Measurements from ENCODE around the gene PTPRT.

PTPRT gene

GRCh38 chr20:42945234-42945994, 244.3 kb downstream of the PTPRT start:
- CTCF ChIA-PET, result no interaction called here
- TF ChIP-seq, protein P1, sequence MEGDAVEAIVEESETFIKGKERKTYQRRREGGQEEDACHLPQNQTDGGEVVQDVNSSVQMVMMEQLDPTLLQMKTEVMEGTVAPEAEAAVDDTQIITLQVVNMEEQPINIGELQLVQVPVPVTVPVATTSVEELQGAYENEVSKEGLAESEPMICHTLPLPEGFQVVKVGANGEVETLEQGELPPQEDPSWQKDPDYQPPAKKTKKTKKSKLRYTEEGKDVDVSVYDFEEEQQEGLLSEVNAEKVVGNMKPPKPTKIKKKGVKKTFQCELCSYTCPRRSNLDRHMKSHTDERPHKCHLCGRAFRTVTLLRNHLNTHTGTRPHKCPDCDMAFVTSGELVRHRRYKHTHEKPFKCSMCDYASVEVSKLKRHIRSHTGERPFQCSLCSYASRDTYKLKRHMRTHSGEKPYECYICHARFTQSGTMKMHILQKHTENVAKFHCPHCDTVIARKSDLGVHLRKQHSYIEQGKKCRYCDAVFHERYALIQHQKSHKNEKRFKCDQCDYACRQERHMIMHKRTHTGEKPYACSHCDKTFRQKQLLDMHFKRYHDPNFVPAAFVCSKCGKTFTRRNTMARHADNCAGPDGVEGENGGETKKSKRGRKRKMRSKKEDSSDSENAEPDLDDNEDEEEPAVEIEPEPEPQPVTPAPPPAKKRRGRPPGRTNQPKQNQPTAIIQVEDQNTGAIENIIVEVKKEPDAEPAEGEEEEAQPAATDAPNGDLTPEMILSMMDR (IDR thresholded peaks at IDR 0.05; ENCODE audit: control extremely low read depth, extremely low read depth, low read depth, missing control alignments), result no peak
- POLR2A ChIA-PET, result no interaction called here
- no peak for DNase-seq (ENCODE audit: extremely low spot score)

GRCh38 chr20:42941629-42942028, 248.1 kb downstream of the PTPRT start:
- ChIA-PET CTCF (no interaction called here), POLR2A (no interaction called here)
- TF ChIP-seq, protein P1 (IDR thresholded peaks at IDR 0.05; ENCODE audit: control extremely low read depth, extremely low read depth, low read depth, missing control alignments), result no peak
- no peak for DNase-seq (ENCODE audit: extremely low spot score)

DNA sequence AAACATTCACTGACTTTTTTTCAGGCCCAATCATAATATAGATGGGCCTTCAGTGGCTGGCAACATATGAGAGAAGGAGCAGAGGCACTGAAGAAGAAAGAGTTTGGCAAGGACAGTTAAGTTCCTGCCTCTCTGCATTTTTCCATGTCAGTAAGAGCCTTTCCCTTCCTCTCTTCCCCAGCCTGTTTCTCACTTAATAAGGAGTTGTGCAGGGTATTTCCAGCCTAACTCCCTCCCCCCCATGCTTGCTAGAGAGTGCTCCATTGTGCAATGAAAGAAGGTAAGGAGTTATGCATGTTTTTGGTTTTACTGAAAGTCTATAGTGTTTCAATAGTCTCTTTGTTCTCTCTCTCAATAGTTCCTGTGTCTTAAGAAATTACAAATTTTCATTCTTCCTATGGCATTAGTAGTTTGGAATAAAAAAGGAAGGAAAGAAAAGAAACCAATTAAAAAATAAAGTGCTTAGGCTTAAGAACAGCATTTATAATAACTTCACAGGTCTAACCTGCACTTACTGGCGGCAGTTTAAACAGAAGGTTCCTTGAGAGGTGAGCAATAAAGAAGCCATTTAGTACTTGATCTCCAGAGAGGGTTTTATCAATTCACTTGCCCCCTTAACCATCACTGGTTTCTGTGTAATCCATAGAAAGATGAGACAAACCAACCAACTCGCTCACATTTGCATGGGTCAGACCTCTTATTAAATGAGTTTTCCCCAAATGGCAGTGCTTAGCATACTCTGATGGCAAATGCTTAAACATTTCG, 251.1 kb downstream of the PTPRT start:
- TF ChIP-seq, protein P1 (IDR thresholded peaks at IDR 0.05; ENCODE audit: control extremely low read depth, extremely low read depth, low read depth, missing control alignments), result no peak
- POLR2A ChIA-PET, result no interaction called here
- DNase-seq (ENCODE audit: extremely low spot score), result no peak
- CTCF ChIA-PET, result no interaction called here

DNA sequence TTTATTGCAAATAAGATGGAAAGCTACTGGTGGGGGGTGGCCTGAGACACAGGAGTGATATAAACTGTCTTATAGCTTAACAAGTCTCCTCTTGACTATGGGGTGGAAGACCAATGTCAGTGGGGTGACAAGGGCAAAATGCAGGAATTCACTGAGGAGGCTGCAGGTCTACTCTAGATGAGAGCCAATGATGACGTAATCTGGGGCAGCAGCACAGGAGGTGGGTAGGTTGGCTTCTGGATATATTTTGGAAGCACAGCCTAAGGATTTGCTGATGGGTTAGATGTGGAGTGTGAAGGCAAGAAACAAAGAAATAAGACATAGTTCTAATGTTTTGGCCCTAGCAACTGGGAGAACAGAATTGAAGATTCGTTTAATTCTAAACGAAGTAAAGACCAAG, 253.2 kb downstream of the PTPRT start:
- no peak for DNase-seq (ENCODE audit: extremely low spot score)
- TF ChIP-seq, protein P1 (IDR thresholded peaks at IDR 0.05; ENCODE audit: control extremely low read depth, extremely low read depth, low read depth, missing control alignments), result no peak
- ChIA-PET POLR2A (no interaction called here), CTCF (interaction anchor here (0.9 to 1.0 kb wide), 2 partner anchors 17 to 339 kb away, joined by 3 read pairs; no protein-coding TSS in a partner anchor)

DNA sequence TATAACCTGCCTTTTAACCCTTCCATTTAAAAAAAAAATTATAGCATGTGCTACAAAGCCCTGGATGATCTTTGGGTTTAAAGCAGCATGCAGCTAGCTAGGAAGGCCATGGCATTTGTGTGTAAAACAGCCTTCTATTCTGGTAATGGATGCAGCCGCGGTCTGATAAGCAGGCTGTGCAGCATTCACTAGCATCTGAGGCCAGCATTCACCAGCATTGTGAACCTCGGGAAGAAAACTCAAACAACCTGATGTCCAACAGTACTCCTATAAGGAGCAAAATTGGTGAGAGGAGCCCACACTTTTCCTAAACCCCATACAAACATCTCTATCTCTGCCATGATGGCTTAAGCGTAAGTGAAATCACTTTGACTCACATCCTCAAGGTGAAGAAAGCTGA, 265.5 kb downstream of the PTPRT start:
- TF ChIP-seq, protein P1 (IDR thresholded peaks at IDR 0.05; ENCODE audit: control extremely low read depth, extremely low read depth, low read depth, missing control alignments), result no peak
- DNase-seq (ENCODE audit: extremely low spot score), result no peak
- ChIA-PET POLR2A (no interaction called here), CTCF (no interaction called here)

DNA sequence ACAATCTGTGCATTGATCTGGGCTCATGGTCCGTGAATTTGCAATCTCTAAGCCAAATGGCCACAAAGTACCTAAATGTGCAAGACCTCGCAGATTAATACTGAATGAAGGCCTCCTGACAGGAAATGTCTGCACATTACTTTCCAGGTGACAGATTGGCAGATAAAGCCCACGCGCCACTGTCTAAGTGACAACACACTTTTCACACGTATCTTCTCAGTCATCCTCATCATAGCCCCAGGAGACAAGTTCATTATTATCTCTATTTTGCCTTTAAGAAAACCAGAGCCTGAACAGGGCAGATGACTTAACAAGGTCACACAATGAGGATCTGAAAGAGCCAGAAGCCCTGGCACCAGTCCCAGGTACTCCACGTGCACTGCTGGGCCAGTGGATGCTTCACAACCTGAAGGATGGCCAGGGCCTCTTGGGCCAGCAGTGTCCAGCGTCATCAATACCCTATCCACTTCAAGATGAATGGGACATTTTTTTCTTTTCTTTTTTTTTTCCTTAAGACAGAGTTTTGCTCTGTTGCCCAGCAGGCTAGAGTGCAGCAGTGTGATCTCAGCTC, 266.3 kb downstream of the PTPRT start:
- no peak for DNase-seq (ENCODE audit: extremely low spot score)
- CTCF ChIA-PET, result no interaction called here
- POLR2A ChIA-PET, result no interaction called here
- TF ChIP-seq, protein P1 (IDR thresholded peaks at IDR 0.05; ENCODE audit: control extremely low read depth, extremely low read depth, low read depth, missing control alignments), result no peak

Data from GM10248 (cell line).